T-helper 2 cell treated with Interferon-gamma antibody and Interleukin-4, amounts not matched to agents 5 μg/mL and 100 μg/mL, for 36 hours (primary cell): ENCODE data around the gene LCOR.
A peak's percentile ranks its signal among the peaks of the same experiment; 100 is the strongest.
"Not testable (repeated sequence)": the region's sequence is repeated elsewhere in the genome, so short reads cannot be mapped to it uniquely, and the experiment has no call there.

Experiments used
- DNase-seq: peaks from one replicate; pipeline ENCODE4 v3.0.0; 2021; ENCODE audit warnings: low spot score
- H3K27ac Mint-ChIP-seq: one replicate; pipeline ENCODE4 v1.8.0; 2021; ENCODE audit warnings: mild to moderate bottlenecking, mixed read lengths
- H3K27me3 Mint-ChIP-seq: one replicate; pipeline ENCODE4 v1.8.0; 2021; ENCODE audit warnings: low read depth, mixed read lengths
- H3K36me3 Mint-ChIP-seq: one replicate; pipeline ENCODE4 v1.8.0; 2021; ENCODE audit warnings: low read depth, mixed read lengths
- H3K4me1 Mint-ChIP-seq: one replicate; pipeline ENCODE4 v1.8.0; 2021; ENCODE audit warnings: low read depth, mixed read lengths
- H3K4me3 Mint-ChIP-seq: one replicate; pipeline ENCODE4 v1.8.0; 2022; ENCODE audit warnings: mild to moderate bottlenecking, moderate library complexity, mixed read lengths
- H3K9me3 Mint-ChIP-seq: one replicate; pipeline ENCODE4 v1.8.0; 2021; ENCODE audit warnings: mixed read lengths

LCOR gene

DNA sequence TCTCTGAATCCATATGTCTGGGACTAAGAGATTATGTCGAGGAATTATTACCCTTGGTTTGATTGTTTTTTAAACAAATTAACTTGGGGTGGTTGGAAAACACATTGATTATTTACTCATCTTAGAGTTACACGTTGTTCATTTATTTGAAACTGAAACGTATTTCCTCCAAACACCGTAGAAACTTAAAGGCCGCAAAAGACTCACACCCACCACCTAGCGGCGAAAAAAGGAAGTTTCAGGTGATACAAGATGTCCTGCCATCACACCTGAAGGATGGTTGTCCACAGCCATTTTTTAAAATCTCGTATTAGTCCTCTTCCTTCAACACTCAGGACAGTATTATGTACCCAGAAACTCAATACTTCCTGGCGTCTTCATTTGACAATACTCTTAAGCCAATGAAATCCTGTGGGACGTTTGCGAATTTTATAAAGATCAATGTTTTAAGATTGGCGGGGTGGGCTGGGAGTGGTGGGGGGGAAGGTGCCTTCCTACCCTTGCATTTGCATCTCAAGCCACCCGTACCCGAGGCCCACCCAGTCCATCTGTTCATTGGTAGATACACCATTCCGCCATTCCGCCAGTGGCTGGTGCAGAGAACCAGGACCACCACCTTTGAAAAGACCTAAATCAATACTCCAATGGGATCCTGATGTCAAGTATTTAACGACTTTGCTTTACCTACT, 1.4 kb upstream of the LCOR start:
- H3K4me3 Mint-ChIP-seq, result peak overlapping the region; percentile 70
- peaks cover 28% of the 10 kb centered on the region for H3K4me1 Mint-ChIP-seq
- DNase-seq, result peak; percentile 74
- peaks cover 6% of the 10 kb centered on the region for H3K27me3 Mint-ChIP-seq
- no peaks in the 10 kb centered on the region for H3K9me3 Mint-ChIP-seq
- peaks cover 10% of the 10 kb centered on the region for H3K36me3 Mint-ChIP-seq
- H3K27ac Mint-ChIP-seq, result peak overlapping the region; percentile 73

DNA sequence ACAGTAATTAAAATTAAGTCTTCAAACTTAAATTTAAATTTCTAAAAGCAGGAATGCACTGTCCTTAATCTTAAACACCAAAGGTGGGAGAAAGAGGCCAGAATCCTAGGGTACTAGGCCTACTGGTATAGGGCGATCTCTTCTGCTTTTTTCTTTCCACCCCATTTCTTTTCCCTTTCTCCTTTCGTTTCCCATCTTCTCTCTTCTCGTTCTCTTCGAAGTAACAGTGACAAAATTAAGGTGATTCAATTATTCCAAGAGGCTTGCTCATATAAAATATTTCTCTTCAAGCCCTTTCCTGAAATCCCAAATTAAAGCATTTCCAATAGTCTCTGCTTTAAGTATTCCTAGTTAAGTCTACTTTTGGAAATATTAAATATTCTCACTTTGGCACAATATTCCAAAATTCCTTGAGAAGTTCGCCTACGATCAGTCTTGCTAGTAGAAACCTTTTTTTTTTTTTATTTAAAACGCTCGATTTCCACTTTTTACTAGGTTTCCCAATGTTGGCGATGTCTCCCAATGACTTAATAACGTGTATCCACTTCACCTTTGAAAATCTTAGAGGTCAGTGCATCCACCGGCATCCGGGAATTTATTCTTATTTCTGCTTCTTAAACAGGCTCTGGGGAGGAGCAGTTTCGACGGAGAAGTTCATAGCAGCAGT, 765 bp upstream of the LCOR start:
- H3K9me3 Mint-ChIP-seq, result no peaks in the 10 kb centered on the region
- H3K27ac Mint-ChIP-seq, result peak overlapping the region; percentile 93
- H3K4me1 Mint-ChIP-seq, result peaks cover 34% of the 10 kb centered on the region
- H3K27me3 Mint-ChIP-seq, result peaks cover 6% of the 10 kb centered on the region
- H3K36me3 Mint-ChIP-seq, result peaks cover 13% of the 10 kb centered on the region
- peak overlapping the region; percentile 92 for H3K4me3 Mint-ChIP-seq
- DNase-seq, result no peak

DNA sequence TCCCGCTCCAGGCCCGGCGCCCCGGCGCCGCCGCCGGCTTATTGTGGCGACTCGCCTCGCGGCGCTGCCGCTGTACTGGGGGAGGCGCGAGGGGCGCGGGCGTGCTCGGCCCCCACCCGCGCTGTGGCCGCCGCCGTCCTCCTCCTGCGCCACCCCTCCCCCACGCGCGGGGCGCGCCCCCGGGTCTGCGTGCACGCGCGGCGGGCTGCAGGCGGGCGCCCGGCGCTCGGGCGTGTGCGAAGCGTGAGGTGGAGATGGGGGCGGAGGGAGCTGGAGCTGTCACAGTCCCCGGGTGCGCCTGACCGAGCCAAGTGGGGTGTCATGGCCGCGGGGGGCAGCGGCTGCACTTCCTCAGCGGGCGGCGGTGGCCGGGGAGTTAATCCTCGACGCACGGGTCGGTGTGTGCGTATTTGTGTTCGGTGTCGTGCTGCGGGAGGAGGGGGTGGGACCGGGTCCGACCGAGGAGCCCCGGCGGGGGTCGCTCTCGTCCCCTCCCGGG, 672 bp downstream of the LCOR start:
- Mint-ChIP-seq H3K4me1 (peaks cover 34% of the 10 kb centered on the region), H3K27me3 (no peaks in the 10 kb centered on the region), H3K4me3 (peak overlapping the region; percentile 86), H3K36me3 (peaks cover 16% of the 10 kb centered on the region), H3K27ac (peak overlapping the region; percentile 80), H3K9me3 (no peaks in the 10 kb centered on the region)
- peak; percentile 88 for DNase-seq

DNA sequence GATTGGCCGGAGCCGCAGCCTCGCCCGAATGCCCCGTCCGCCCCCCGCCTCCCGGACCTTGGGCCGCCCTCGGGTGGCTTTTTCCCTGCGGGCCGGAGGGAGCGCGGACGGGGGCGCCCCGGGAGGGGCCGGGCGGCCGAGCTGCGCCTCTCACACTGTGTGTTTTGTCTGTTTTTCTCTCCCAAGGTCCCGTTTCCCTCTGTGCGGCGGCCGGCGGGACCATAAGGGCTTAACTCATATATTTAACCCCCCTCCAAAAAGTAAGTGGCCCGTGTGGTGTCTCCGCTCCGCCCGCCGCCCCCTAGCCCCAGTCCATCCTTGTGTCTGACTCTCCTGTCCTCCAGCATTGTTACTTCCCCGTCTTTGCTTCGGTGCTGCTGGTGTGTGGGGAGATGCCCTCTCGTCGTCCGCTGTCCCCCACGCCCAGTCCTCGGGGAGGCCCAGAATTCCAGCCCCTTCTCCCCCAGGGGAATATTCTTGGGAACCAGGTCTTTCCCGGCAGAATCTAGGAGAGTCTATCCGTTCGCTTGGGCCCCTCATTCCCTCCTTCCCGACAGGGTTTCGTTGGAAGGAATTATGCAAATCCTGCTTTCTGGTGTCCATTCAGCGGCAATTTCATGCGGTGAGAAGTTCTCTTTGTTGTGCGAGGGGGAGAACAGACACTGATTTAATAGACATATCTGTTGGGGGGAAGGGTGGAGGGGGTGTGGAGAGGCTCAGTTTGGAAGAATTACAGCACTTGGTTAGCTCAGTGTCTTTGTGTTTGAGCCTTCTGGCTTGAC, 1.3 kb downstream of the LCOR start:
- Mint-ChIP-seq H3K4me1 (peaks cover 35% of the 10 kb centered on the region), H3K36me3 (peaks cover 18% of the 10 kb centered on the region), H3K9me3 (no peaks in the 10 kb centered on the region), H3K27me3 (no peaks in the 10 kb centered on the region), H3K27ac (peak overlapping the region; percentile 81), H3K4me3 (peak overlapping the region; percentile 90)
- DNase-seq, result no peak

DNA sequence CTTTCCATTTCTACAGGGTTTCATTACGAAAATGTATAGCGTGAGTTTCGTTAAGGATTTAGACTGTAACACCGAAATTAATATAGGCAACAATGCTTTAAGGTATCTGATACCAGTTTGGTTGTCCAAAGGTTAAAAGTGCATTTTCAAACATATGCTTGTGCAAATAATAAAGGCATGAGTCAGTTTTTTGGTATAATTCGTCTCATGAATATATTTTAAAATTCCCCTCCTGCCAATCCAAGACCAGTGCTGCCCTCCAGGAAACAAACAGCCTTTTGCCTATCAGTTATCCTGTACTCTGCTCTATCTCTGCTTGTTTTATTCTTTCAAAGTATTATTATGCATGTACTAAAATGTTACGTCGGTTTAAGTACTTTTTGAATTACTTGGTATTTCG, 2.0 kb downstream of the LCOR start:
- Mint-ChIP-seq H3K36me3 (peaks cover 21% of the 10 kb centered on the region), H3K27ac (peak overlapping the region; percentile 81), H3K9me3 (no peaks in the 10 kb centered on the region), H3K4me3 (peak overlapping the region; percentile 90), H3K4me1 (peaks cover 38% of the 10 kb centered on the region), H3K27me3 (no peaks in the 10 kb centered on the region)
- no peak for DNase-seq

DNA sequence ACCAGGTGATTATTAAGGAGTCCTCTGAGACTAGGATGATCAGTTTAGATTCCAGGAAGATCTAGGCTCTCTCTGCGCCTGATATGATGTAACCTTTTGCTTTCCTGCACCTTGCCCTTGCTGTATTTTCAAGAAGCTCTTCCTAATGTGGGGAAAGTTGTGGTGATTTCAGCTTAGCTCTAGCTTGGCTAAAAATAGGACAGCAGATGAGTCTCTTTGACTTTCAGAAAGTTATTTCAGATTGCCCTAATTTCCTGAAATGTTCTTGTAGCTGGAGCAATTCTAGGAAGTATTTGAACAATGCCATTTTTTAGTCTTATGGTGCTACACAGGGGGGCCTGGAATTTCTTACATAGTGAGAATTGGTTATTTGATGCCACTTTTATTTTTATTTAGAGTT, 3.8 kb downstream of the LCOR start:
- H3K27ac Mint-ChIP-seq, result no peak overlapping the region
- no peaks in the 10 kb centered on the region for H3K27me3 Mint-ChIP-seq
- no peak for DNase-seq
- peaks cover 36% of the 10 kb centered on the region for H3K4me1 Mint-ChIP-seq
- H3K4me3 Mint-ChIP-seq, result peak overlapping the region; percentile 21
- H3K9me3 Mint-ChIP-seq, result no peaks in the 10 kb centered on the region
- H3K36me3 Mint-ChIP-seq, result peaks cover 21% of the 10 kb centered on the region

DNA sequence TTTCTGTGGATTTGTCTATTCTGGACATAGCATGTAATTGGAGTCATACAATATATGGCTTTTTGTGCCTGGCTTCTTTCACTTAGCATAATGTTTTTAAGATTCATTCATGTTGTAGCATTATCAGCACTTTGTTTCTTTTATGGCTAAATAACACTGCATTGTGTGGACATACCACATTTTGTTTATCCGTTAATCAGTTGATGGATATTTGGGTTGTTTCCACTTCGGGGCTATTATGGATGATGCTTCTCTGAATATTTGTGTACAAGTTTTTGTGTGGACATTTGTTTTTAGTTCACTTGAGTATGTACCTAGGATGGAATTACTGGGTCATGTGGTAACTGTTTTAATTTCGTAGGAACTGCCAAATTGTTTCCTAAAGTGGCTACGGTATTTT, 6.4 kb downstream of the LCOR start:
- Mint-ChIP-seq H3K4me1 (peaks cover 30% of the 10 kb centered on the region), H3K36me3 (peaks cover 20% of the 10 kb centered on the region), H3K4me3 (no peak overlapping the region), H3K27me3 (no peaks in the 10 kb centered on the region), H3K27ac (no peak overlapping the region), H3K9me3 (no peaks in the 10 kb centered on the region)
- no peak for DNase-seq

DNA sequence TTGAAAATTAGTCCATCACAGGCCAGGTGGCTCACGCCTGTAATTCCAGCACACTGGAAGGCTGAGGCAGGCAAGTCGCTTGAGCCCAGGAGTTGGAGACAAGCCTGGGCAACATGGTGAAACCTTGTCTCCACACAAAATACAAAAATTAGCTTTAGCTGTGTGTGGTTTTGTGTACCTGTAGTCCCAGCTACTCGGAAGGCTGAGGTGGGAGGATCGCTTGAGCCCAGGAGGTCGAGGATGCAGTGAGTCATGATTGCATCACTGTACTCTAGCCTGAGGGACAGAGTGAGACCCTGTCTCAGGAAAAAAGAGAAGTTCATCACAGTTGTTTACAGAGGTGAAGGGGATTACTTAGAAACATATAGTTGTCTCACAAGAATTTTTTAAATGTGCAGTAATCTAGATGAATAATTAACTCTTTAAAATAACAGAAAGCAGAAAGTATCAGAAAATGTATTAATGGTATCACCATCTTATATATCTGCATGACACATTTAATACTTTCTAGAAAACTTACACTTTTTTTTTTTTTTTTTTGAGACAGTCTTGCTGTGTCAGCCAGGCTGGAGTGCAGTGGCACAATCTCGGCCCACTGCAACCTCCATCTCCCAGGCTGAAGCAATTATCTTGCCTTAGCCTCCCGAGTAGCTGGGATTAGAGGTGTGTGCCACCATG, 8.9 kb downstream of the LCOR start:
- H3K4me1 Mint-ChIP-seq, result peaks cover 22% of the 10 kb centered on the region
- H3K9me3 Mint-ChIP-seq, result no peaks in the 10 kb centered on the region
- DNase-seq, result no peak
- peaks cover 8% of the 10 kb centered on the region for H3K36me3 Mint-ChIP-seq
- H3K4me3 Mint-ChIP-seq, result no peak overlapping the region
- no peak overlapping the region for H3K27ac Mint-ChIP-seq
- H3K27me3 Mint-ChIP-seq, result no peaks in the 10 kb centered on the region

DNA sequence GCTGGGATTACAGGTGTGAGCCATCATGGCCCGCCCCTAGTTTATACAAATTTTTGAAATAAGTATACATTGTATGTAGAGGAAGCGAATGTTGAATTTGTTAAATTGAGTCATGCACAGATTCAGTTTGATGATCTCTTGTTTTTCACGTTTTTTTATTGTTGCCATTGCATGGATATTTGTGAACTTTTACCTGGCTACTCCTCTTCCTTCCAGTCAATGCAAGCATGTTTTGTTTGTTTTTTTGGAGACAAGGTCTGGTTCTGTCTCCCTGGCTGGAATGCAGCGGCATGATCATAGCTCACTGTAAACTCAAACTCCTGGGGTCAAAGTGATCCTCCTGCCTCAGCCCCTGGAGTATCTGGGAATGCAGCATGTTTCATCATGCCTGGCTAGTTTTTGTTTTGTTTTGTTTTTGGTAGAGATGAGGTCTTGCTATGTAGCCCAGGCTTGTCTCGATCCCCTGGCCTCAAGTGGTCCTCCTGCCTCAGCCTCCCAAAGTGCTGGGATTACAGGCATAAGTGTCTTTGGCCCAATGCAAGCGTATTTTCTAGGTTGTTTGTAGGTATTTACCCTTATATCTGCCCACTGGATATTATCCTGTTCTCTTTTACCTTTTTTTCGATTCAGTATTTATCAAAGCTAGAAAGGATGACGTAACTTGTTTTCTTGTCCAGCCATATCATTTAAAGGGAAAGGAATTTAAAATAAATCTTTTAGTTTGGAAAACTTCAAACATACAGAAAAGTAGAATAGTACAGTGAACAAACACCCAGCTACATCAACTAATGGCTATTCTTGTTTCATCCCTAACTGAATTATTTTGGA, 11.0 kb downstream of the LCOR start:
- Mint-ChIP-seq H3K36me3 (peaks cover 5% of the 10 kb centered on the region), H3K27ac (no peak overlapping the region), H3K9me3 (no peaks in the 10 kb centered on the region), H3K27me3 (no peaks in the 10 kb centered on the region), H3K4me1 (peaks cover 19% of the 10 kb centered on the region), H3K4me3 (no peak overlapping the region)
- no peak for DNase-seq

DNA sequence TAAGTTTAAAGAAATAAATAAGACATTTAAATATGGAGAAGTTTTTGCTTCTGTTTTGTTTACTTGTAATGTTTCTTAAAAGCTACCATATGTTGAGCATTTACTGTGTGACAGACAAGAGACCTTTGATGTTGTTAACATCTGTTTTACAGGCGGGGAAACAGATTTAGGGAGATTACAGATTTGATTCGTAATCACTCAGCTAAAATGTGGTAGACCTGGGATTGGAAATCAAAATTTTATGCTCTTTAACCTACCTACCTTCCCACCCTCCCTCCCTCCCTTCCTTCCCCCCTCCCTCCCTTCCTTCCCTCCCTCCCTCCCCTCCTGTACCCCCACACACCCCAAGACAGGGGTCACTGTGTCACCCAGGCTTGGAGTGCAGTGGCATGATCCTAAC, 11.7 kb downstream of the LCOR start:
- no peak overlapping the region for H3K27ac Mint-ChIP-seq
- no peaks in the 10 kb centered on the region for H3K27me3 Mint-ChIP-seq
- no peaks in the 10 kb centered on the region for H3K36me3 Mint-ChIP-seq
- H3K4me3 Mint-ChIP-seq, result no peak overlapping the region
- no peak for DNase-seq
- peaks cover 15% of the 10 kb centered on the region for H3K4me1 Mint-ChIP-seq
- no peaks in the 10 kb centered on the region for H3K9me3 Mint-ChIP-seq

DNA sequence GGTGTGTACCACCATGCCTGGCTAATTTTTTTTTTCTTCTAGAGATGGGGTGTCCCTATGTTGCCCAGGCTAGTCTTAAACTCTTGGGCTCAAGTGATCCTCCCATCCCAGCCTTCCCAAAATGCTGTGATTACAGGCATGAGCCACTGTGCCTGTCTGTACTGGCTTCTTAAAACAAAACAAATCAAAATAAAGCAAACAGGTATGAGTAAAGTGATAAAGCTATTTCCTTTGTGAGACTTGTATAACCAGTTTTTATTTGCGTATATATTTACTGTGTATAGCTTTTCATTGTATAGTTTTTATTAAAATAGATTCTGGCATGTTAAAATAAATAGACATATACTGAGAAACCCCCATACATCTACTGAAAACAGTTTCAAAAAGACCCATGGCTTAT, 14.3 kb downstream of the LCOR start:
- no peak for DNase-seq
- Mint-ChIP-seq H3K27ac (no peak overlapping the region), H3K9me3 (no peaks in the 10 kb centered on the region), H3K27me3 (no peaks in the 10 kb centered on the region), H3K4me1 (peaks cover 10% of the 10 kb centered on the region), H3K36me3 (peaks cover 7% of the 10 kb centered on the region), H3K4me3 (no peak overlapping the region)

DNA sequence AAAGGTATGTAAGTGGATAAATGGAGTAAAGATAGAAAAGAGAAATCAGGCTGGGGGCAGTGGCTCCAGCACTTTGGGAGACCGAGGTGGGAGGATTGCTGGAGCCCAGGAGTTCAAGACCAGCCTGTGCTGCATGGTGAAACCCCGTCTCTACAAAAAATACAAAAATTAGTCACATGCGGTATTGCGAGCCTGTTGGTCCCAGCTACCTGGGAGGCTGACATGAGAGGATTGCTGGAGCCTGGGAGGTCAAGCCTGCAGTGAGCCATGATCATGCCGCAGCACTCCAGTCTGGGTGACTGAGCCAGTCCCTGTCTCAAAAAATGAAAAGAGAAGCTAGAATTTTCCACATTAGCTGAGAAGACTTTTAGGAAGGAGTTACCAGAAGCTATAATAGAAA, 14.8 kb downstream of the LCOR start:
- Mint-ChIP-seq H3K9me3 (no peaks in the 10 kb centered on the region), H3K4me3 (no peak overlapping the region), H3K27ac (no peak overlapping the region), H3K27me3 (no peaks in the 10 kb centered on the region), H3K36me3 (peaks cover 7% of the 10 kb centered on the region), H3K4me1 (peaks cover 10% of the 10 kb centered on the region)
- no peak for DNase-seq

DNA sequence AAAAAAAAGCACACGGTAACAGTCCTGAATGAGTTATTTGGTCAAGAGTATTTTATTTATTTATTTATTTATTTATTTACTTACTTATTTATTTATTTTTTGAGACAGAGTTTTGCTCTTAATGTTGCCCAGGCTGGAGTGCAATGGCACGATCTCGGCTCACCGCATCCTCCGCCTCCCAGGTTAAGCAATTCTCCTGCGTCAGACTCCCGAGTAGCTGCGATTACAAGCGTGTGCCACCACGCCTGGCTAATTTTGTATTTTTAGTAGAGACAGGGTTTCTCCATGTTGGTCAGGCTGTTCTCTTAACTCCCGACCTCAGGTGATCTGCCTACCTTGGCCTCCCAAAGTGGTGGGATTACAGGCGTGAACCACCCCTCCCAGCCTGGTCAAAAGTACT, 15.3 kb downstream of the LCOR start:
- not testable (repeated sequence) for H3K27me3 Mint-ChIP-seq, H3K27ac Mint-ChIP-seq, H3K4me1 Mint-ChIP-seq, DNase-seq, H3K9me3 Mint-ChIP-seq, H3K36me3 Mint-ChIP-seq, H3K4me3 Mint-ChIP-seq
